Measurements from ENCODE around the gene SH3BP5L.
A peak's percentile ranks its signal among the peaks of the same experiment; 100 is the strongest.
"Not testable (repeated sequence)": the region's sequence is repeated elsewhere in the genome, so short reads cannot be mapped to it uniquely, and the experiment has no call there.

Gene SH3BP5L

GRCh38 chr1:248810000-248810726 is 15.6 kb downstream of the SH3BP5L start:
- DNase-seq (ENCODE audit: low read depth) = no peak

GRCh38 chr1:248808876-248809275 is 16.8 kb downstream of the SH3BP5L start:
- no peak for DNase-seq (ENCODE audit: low read depth)

DNA sequence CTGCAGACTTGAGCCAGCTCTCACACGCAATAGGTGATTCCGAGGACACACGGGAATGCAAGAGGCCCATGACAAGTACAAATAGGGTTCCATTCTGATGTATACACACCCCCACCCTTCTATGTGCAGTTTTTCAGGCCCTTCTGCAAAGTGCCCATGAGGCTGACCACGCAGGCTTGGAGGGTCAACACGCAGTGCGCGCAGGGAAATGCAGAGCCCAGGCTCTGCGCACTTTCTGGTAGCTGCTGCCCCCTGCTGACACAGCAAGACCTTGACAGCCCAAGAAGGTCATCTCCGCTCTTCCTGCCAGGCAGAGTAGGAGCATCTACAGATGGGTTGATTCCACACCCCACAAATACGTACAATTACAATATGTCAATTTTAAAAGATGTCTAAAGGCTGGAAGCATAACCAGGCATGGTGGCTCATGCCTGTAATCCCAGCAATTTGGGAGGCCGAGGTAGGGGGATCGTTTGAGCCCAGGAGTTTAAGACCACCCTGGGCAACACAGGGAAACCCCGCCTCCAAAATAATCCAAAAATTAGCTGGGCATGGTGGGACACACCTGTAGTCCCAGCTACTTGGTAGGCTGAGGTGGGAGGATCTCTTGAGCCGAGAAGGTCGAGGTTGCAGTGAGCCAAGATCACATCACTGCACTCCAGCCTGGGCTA is 18.5 kb downstream of the SH3BP5L start:
- peak; percentile 46 for DNase-seq (ENCODE audit: low read depth)

- DNase-seq (ENCODE audit: low read depth) = no peak
Observed at GRCh38 chr1:248805876-248806275, 19.8 kb downstream of the SH3BP5L start.

- DNase-seq (ENCODE audit: low read depth) = no peak
Observed at GRCh38 chr1:248804771-248805681, 20.7 kb downstream of the SH3BP5L start.

- not testable (repeated sequence) for DNase-seq (ENCODE audit: low read depth)
Observed at GRCh38 chr1:248803501-248803900, 22.2 kb downstream of the SH3BP5L start.

DNA sequence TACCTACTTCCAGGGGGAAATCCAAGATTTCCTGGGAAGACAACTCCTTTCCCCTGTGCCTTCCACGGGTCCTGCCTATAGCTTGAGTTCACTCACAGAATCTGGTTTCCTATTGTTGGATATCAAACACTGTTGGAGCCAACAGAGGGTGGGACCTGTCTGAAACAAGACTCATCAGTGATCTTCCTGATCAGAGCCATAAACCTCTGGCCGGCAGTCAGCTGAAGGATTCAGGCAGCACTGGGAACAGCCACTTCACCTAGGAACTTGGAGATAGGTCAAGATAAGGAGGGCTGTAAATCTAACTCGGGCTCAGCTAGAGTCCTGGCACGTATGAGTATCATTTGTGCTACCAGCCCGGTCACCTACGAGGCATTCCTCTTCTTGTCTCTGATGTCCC is 23.3 kb downstream of the SH3BP5L start:
- no peak for DNase-seq (ENCODE audit: low read depth)

GRCh38 chr1:248800459-248800858 is 25.3 kb downstream of the SH3BP5L start:
- no peak for DNase-seq (ENCODE audit: low read depth)

GRCh38 chr1:248798791-248799190 is 26.9 kb downstream of the SH3BP5L start:
- DNase-seq (ENCODE audit: low read depth) = no peak

DNA sequence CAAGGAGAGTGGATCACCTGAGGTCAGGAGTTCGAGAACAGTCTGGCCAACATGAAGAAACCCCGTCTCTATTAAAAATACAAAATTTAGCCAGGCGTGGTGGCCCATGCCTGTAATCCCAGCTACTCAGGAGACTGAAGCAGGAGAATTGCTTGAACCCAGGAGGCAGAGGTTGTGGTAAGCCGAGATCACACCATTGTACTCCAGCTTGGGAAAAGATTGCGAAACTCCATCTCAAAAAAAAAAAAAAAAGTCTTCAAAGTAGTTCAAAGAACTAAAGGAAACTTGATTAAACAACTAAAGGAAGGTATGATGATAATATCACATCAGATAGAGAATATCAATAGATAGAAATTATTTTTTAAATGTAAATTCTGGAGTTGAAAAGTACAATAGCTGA is 31.1 kb downstream of the SH3BP5L start:
- not testable (repeated sequence) for DNase-seq (ENCODE audit: low read depth)

DNA sequence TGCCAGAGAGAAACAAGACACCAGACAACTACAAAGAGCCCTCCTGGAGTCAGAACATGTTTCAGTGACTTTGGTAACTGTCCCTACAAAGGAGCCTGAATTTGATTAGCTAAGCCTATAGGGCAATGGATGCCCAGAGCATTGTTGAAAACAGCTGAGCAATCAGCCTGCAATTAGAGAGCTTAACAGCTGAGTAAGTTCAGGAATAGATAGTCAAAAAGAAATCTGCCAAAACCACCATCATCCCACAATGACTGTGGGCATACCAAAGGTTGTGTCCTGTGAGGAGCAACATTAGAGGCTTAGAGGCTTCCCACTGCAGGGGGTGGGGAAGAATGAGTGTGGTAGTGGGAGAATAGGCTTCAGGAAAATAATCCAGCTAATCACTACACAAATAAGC is 32.1 kb downstream of the SH3BP5L start:
- DNase-seq (ENCODE audit: low read depth) = no peak

- no peak for DNase-seq (ENCODE audit: low read depth)
Observed at GRCh38 chr1:248792342-248792741, 33.4 kb downstream of the SH3BP5L start.

DNA sequence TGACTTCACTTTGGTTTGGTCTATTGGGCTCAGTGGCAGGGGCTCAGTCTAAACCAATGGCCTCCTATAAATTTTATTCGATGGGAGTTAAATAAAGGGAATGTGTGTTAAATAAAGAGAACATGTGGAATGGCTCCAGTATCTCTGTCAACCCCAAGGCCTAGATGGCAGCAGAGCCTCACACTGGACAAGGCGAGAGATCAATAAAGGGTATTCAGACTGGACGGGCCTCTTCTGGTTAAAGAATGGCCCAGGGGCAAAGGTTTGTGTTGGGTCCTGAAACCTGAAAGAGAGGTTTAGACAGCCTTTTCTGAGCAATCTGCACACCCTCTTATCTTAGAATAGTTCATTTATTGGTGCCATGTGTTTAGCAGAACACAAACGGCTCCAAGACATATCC is 34.7 kb downstream of the SH3BP5L start:
- DNase-seq (ENCODE audit: low read depth) = no peak

DNA sequence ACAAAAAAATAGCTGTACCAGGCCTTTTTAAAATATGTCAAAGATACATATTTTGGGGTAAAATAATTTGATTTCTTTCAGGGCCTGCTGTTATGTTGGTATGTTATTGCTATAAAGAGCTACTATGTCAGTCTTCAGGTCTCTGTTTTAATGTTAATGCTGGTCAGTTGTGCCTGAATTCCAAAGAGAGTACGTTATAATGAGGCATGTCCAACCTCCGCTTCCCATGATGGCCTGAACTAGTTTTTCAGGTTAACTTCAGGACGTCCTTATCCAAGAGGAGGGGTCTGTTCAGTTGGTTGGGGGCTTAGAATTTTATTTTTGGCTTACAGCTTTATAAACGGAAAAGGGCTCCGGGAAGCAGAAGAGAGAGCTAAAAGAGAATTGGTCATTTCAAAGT is 35.3 kb downstream of the SH3BP5L start:
- no peak for DNase-seq (ENCODE audit: low read depth)

DNA sequence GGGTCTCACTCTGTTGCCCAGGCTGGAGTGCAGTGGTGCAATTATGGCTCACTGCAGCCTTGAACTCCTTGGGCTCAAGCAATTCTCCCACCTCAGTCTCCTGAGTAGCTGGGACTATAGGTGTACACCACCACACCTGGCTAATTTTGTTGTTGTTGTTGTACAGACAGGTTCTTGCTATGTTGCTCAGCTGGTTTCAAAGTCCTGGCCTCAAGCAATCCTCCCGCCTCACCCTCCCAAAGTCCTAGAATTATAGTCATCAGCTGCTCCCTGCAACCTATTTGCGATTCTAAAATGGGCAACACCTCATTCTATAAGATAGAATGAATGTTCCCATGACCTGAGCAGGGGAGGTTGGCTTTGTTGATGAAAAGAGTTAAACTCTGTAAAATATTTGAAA is 36.4 kb downstream of the SH3BP5L start:
- not testable (repeated sequence) for DNase-seq (ENCODE audit: low read depth)

DNA sequence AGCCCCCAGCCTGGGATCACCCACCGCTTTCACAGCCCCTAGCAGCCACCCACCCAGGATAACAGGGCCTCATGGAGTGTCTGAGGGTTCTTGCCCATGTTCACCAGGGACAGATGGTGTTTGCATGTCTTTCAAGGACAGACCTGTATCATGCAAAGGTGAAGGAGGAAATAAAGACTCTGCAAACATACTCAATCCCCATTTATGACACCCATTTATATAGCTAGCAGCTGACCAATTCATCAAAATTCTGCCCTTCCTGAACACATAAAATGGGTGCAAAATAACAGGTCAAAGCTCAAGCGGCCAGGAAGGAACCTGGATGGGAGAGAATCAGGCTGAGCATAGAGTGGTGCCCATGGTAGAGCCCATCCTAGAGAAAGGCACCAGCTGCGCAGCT is 37.4 kb downstream of the SH3BP5L start:
- no peak for DNase-seq (ENCODE audit: low read depth)

DNA sequence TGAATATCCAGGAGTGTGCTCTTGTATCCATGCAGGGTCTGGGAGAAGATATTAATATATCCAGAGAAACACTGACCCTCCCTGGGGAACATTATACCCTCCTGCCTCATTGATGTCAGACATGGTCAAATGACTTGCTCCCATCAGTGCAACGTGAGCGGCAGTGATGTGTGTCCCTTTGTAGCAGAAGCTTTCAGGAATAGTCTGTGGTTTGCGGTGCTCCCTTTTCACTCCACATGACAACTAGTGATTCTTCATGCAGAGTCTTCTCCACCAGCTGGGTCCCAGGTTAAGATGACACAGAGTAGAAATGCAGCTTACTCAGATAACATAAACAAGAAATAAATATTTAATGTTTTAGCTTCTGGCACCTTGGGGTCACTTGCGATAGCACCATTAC is 38.3 kb downstream of the SH3BP5L start:
- DNase-seq (ENCODE audit: low read depth) = no peak

GRCh38 chr1:248786156-248786555 is 39.6 kb downstream of the SH3BP5L start:
- no peak for DNase-seq (ENCODE audit: low read depth)

- no peak for DNase-seq (ENCODE audit: low read depth)
Observed at GRCh38 chr1:248783367-248783766, 42.3 kb downstream of the SH3BP5L start.

DNA sequence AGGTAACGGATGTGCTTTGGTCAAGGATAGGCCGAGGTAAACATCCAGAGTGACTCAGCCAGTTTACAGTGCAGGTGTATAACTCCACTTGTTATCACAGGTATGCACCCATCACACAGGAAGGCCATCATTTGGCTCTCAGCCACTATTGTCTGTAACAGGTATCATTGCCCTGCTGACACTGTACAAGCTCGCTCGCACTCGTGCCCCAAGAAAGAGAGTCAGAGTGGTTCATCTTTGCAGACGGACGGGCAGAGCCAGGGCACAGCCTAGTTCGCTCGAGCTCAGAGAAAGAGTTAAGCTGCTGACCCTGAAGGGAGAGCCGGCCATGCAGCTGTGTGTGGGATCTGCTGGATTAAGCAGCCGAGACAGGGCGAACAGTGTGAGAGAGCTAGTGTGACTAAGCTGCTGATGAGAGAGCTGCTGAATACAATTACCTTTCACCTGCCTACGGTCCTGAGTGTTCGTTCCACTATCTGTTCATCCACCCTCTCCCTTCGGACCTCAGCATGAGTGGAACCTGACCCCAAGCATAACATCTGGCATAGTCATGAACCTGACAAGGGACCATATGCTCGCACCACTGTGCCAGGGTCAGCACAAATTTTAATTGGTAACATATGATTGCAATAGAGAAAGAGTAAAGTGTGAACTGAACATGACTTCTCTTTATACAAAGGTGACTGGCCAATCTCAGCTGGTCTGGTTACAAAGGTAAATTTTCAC is 43.1 kb downstream of the SH3BP5L start:
- no peak for DNase-seq (ENCODE audit: low read depth)

DNA sequence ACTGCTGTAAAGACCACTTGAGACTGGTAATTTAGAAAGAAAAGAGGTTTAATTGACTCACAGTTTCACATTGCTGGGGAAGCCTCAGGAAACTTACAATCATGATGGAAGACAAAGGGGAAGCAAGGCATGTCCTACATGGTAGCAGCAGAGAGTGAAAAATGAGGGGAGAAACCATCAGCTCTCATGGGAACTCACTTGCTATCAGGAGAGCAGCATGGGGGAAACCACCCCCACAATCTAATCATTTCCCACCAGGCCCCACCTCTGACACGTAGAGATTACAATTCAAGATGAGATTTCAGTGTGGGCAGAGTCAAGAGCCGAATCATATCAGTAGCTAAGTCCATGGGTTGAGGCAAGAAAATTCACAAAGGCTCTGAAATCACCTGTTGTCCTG is 46.4 kb downstream of the SH3BP5L start:
- DNase-seq (ENCODE audit: low read depth) = no peak

GRCh38 chr1:248778906-248779305 is 46.8 kb downstream of the SH3BP5L start:
- DNase-seq (ENCODE audit: low read depth) = no peak
